ENCODE measurements around the gene RAB3IP. TPM values are rescaled to one million over a fixed set of nuclear protein-coding genes. Genes with fewer than 3 reads are reported as not detected.
"Not testable (repeated sequence)": the region's sequence is repeated elsewhere in the genome, so short reads cannot be mapped to it uniquely, and the experiment has no call there.

RAB3IP gene
- total RNA-seq, 4 donors from 2014 or later: 18.6 to 27.4 (median 20.3) TPM

GRCh38 chr12:69851976-69852375 lies 113.3 kb downstream of the RAB3IP start:
- in situ Hi-C loops (cut with MboI; ENCODE audit: low sequenced_read_pairs in 4 of 4): no loop called here
- no peak for DNase-seq
- H3K27ac ChIP-seq: no peak overlapping the region
- no peaks in the 10 kb centered on the region for H3K9me3 ChIP-seq
- no peaks in the 10 kb centered on the region for H3K27me3 ChIP-seq
- no peaks in the 10 kb centered on the region for H3K36me3 ChIP-seq
- ATAC-seq: no peak
- no peak for TF ChIP-seq CTCF (IDR thresholded peaks at IDR 0.05 in 4 of 5, conservative IDR thresholded peaks at IDR 0.05 in 1 of 5)
- H3K4me1 ChIP-seq: no peaks in the 10 kb centered on the region
- H3K4me3 ChIP-seq: no peak overlapping the region
- intact Hi-C loops (cut with DNase I; ENCODE audit: low total_unique reads): no loop called here

GRCh38 chr12:69853176-69853961 lies 114.7 kb downstream of the RAB3IP start:
- intact Hi-C loops (cut with DNase I; ENCODE audit: low total_unique reads); H3K9me3 ChIP-seq; H3K27ac ChIP-seq; H3K4me1 ChIP-seq; H3K27me3 ChIP-seq; DNase-seq; H3K4me3 ChIP-seq; H3K36me3 ChIP-seq; ATAC-seq; in situ Hi-C loops (cut with MboI; ENCODE audit: low sequenced_read_pairs in 4 of 4): not testable (repeated sequence)

GRCh38 chr12:69866698-69867097 lies 128.0 kb downstream of the RAB3IP start:
- H3K36me3 ChIP-seq: no peaks in the 10 kb centered on the region
- in situ Hi-C loops (cut with MboI; ENCODE audit: low sequenced_read_pairs in 4 of 4): no loop called here

GRCh38 chr12:69868695-69869094 lies 130.0 kb downstream of the RAB3IP start:
- H3K9me3 ChIP-seq: no peaks in the 10 kb centered on the region
- DNase-seq: no peak
- in situ Hi-C loops (cut with MboI; ENCODE audit: low sequenced_read_pairs in 4 of 4): no loop called here

More at GRCh38 chr12:69866698-69867097, 128.0 kb downstream of the RAB3IP start:
- no peak overlapping the region for H3K4me3 ChIP-seq
- intact Hi-C loops (cut with DNase I; ENCODE audit: low total_unique reads): no loop called here
- no peak for DNase-seq
- no peak for ATAC-seq
- H3K4me1 ChIP-seq: no peaks in the 10 kb centered on the region
- H3K9me3 ChIP-seq: no peaks in the 10 kb centered on the region
- H3K27me3 ChIP-seq: no peaks in the 10 kb centered on the region
- TF ChIP-seq CTCF (IDR thresholded peaks at IDR 0.05 in 4 of 5, conservative IDR thresholded peaks at IDR 0.05 in 1 of 5): no peak
- TF ChIP-seq POLR2A (IDR thresholded peaks at IDR 0.05): no peak
- no peak overlapping the region for H3K27ac ChIP-seq

GRCh38 chr12:69872804-69873203 lies 134.1 kb downstream of the RAB3IP start:
- in situ Hi-C loops (cut with MboI; ENCODE audit: low sequenced_read_pairs in 4 of 4) (no loop called here), intact Hi-C loops (cut with DNase I; ENCODE audit: low total_unique reads) (no loop called here)
- H3K9me3 ChIP-seq: no peaks in the 10 kb centered on the region
- no peaks in the 10 kb centered on the region for H3K4me1 ChIP-seq
- H3K27me3 ChIP-seq: no peaks in the 10 kb centered on the region
- H3K4me3 ChIP-seq: no peak overlapping the region
- no peaks in the 10 kb centered on the region for H3K36me3 ChIP-seq
- ATAC-seq (no peak), DNase-seq (no peak)
- H3K27ac ChIP-seq: no peak overlapping the region
- TF ChIP-seq CTCF (IDR thresholded peaks at IDR 0.05 in 4 of 5, conservative IDR thresholded peaks at IDR 0.05 in 1 of 5): no peak
- no peak for TF ChIP-seq POLR2A (IDR thresholded peaks at IDR 0.05)

More at GRCh38 chr12:69868695-69869094, 130.0 kb downstream of the RAB3IP start:
- H3K4me3 ChIP-seq: no peak overlapping the region
- no peak for ATAC-seq
- H3K27me3 ChIP-seq: no peaks in the 10 kb centered on the region
- intact Hi-C loops (cut with DNase I; ENCODE audit: low total_unique reads): no loop called here
- H3K4me1 ChIP-seq: no peaks in the 10 kb centered on the region
- H3K36me3 ChIP-seq: no peaks in the 10 kb centered on the region
- TF ChIP-seq POLR2A (IDR thresholded peaks at IDR 0.05): no peak
- no peak for TF ChIP-seq CTCF (IDR thresholded peaks at IDR 0.05 in 4 of 5, conservative IDR thresholded peaks at IDR 0.05 in 1 of 5)
- no peak overlapping the region for H3K27ac ChIP-seq

Other genes starting within 250 kb of the RAB3IP start
- gene CCT2, start 153.4 kb upstream of the RAB3IP start, total RNA-seq: 100 to 1,000 TPM; 124 to 153 (median 138) TPM
- gene LRRC10, start 128.0 kb upstream of the RAB3IP start, total RNA-seq: not detected
- gene BEST3, start 39.6 kb upstream of the RAB3IP start, total RNA-seq: 100 to 1,000 TPM in 3 of 4 donors, 10 to 100 TPM in 1; 61.8 to 163 (median 119) TPM
- gene MYRFL, start 86.4 kb downstream of the RAB3IP start, total RNA-seq: 1 to 10 TPM in 1 of 4 donors, not detected in 3; 1.1 TPM

Measured in gastrocnemius medialis (tissue), 4 donors.